GM06990 (cell line): Measurements from ENCODE around the gene DUSP8.

Experiments used
- DNase-seq: peaks from one replicate; pipeline ENCODE4 v3.0.0-alpha.2; 2011; ENCODE audit not compliant: insufficient read length; ENCODE audit errors: extremely low read depth
- H3K27me3 ChIP-seq: replicated peaks from 2 replicates; pipeline ENCODE4 v1.6.0; 2011; ENCODE audit warnings: low read length; ENCODE audit not compliant: control insufficient read depth, insufficient read depth
- H3K36me3 ChIP-seq: 2 replicates; pipeline ENCODE4 v1.5.1; 2011; ENCODE audit warnings: low read length; ENCODE audit not compliant: control insufficient read depth, insufficient read depth
- H3K4me3 ChIP-seq: replicated peaks from 2 replicates; pipeline ENCODE4 v1.5.1; 2011; ENCODE audit warnings: low read depth, mild to moderate bottlenecking, control low read depth, low read length
- CTCF ChIP-seq: IDR thresholded peaks from 2 replicates; pipeline ENCODE4 v1.5.1; 2011; ENCODE audit warnings: low read length, control low read depth, mild to moderate bottlenecking, inconsistent platforms; ENCODE audit not compliant: insufficient read depth, poor library complexity, severe bottlenecking

Gene DUSP8

DNA sequence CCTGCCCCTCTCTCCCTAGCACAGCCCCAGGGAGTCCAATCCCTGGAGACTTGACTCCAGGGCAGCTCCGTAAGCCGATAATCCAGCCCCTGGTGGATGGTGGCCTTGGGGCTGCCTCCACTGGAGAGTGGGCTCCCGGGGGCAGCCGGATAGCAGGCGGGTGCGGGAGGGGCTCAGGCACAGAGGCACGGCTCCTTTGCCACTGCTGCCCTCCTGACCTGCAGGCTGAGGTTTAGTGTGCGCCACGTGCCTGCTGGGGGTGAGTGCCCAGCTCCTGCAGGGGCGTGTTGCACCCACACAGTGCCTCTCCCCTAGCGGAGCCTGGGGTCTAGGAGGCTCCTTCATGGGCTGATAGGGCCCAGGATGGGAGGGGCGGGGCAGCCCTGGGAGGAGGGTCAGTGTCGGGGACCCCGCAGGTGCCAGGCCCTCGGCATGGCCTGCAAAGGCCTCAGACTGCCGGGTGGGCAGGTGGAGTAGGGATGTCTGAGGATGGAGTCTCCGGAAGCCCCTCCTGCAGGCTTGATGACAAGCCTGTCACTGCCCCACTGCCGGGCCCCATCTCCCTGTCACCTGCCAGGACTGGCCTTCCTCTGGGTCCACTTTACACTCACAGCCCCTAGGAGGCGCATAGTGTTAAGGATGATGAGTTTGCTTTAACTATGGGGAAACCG is 5.6 kb downstream of the DUSP8 start:
- no peak for DNase-seq
- Histone ChIP-seq H3K36me3 (no peaks in the 10 kb centered on the region), H3K4me3 (no peak overlapping the region), H3K27me3 (no peaks in the 10 kb centered on the region; the same call in none of the 2 replicates)
- peak; percentile 36 for TF ChIP-seq CTCF

DNA sequence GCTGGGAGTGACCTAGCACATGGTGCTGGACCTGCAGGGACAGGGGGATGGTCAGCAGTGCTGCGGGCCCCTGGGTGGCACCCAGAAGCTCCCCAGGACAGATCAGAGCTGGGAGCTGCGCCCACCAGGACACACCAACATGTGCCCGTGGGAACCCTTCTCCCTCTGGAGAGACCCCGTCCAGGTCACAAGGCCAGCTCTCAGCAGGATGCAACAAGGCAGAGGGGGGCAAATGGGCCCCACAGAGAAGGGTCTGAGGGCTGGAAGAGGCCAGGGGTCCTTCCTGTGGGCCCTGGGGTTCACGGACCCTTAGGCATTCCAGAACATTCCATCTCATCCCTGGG is 6.2 kb downstream of the DUSP8 start:
- Histone ChIP-seq H3K27me3 (no peaks in the 10 kb centered on the region; the same call in none of the 2 replicates), H3K4me3 (no peak overlapping the region), H3K36me3 (no peaks in the 10 kb centered on the region)
- no peak for DNase-seq
- TF ChIP-seq CTCF, result no peak

GRCh38 chr11:1565173-1565903 is 6.7 kb downstream of the DUSP8 start:
- Histone ChIP-seq H3K4me3 (no peak overlapping the region), H3K27me3 (no peaks in the 10 kb centered on the region; the same call in none of the 2 replicates), H3K36me3 (no peaks in the 10 kb centered on the region)
- DNase-seq, result no peak
- no peak for TF ChIP-seq CTCF

DNA sequence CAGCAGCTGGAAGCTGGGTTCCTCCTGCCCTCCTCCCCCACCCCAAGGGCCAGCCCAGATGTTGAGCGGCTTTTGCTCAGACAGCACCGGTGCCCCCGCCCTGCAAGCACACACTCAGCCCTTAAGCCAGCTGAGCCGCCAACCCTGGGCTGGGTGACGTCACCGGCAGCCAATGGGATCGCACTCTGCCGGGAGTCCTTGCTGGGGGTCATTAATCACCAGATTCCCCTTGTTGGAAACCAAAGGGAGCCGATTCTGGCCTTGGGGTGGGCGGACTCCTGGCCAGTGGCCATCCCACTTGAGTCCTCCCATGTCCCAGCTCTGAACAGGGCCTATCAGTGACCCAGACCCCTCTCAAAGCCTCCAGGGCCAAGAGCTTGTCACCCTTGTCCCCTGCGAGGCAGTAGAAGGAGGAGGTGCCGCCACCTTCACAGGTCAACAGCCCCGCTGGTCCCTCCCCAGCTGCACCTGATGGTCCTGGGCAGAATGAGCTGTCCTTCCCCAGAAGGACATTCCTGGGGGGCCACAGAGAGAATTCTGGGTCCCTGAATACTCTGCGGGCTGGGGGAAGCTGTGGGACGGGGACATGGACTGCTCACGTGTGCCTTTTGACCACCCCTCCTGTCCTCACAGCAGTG is 7.4 kb downstream of the DUSP8 start:
- no peak overlapping the region for H3K4me3 ChIP-seq
- no peak for DNase-seq
- H3K27me3 ChIP-seq, result no peaks in the 10 kb centered on the region; the same call in none of the 2 replicates
- TF ChIP-seq CTCF, result no peak
- H3K36me3 ChIP-seq, result no peaks in the 10 kb centered on the region

GRCh38 chr11:1563697-1564534 is 8.2 kb downstream of the DUSP8 start:
- no peak overlapping the region for H3K4me3 ChIP-seq

More at GRCh38 chr11:1563697-1564534, 8.2 kb downstream of the DUSP8 start:
- Histone ChIP-seq H3K27me3 (no peaks in the 10 kb centered on the region; the same call in none of the 2 replicates), H3K36me3 (no peaks in the 10 kb centered on the region)
- no peak for DNase-seq
- TF ChIP-seq CTCF, result no peak
